Osteocyte (in vitro differentiated cells): ENCODE measurements around the gene GPC5. TPM values are rescaled to one million over a fixed set of nuclear protein-coding genes. Genes with fewer than 3 reads are reported as not detected.

Experiments used
- DNase-seq: peaks from one replicate; pipeline ENCODE4 v3.0.0; 2021; ENCODE audit warnings: mixed read lengths; ENCODE audit not compliant: unreplicated experiment; ENCODE audit errors: extremely low spot score
- H3K27ac Mint-ChIP-seq: one replicate; pipeline ENCODE4 v1.8.0; 2021; ENCODE audit warnings: mild to moderate bottlenecking, mixed read lengths; ENCODE audit not compliant: unreplicated experiment
- H3K27me3 Mint-ChIP-seq: one replicate; pipeline ENCODE4 v1.8.0; 2021; ENCODE audit warnings: mixed read lengths; ENCODE audit not compliant: unreplicated experiment
- H3K36me3 Mint-ChIP-seq: one replicate; pipeline ENCODE4 v1.8.0; 2021; ENCODE audit warnings: mixed read lengths; ENCODE audit not compliant: unreplicated experiment
- H3K4me1 Mint-ChIP-seq: one replicate; pipeline ENCODE4 v1.8.0; 2021; ENCODE audit warnings: mixed read lengths; ENCODE audit not compliant: unreplicated experiment
- H3K4me3 Mint-ChIP-seq: one replicate; pipeline ENCODE4 v1.8.0; 2021; ENCODE audit warnings: mild to moderate bottlenecking, moderate library complexity, mixed read lengths; ENCODE audit not compliant: unreplicated experiment
- H3K9me3 Mint-ChIP-seq: one replicate; pipeline ENCODE4 v1.8.0; 2021; ENCODE audit warnings: mixed read lengths; ENCODE audit not compliant: unreplicated experiment
- total RNA-seq: library from RNA; stranded (reverse); gene quantifications from 2 replicates; pipeline ENCODE4 v1.2.1, GENCODE V29; 2021
- TF ChIP-seq, protein P1 (sequence below): fragments of 200-600 bp; sonication (generic); IDR thresholded peaks from 2 replicates; pipeline ENCODE4 v1.5.0; 2021; ENCODE audit warnings: antibody characterized with exemption, mild to moderate bottlenecking, moderate library complexity

Gene GPC5
- total RNA-seq, 1 donor from 2014 or later: 12.9 TPM

DNA sequence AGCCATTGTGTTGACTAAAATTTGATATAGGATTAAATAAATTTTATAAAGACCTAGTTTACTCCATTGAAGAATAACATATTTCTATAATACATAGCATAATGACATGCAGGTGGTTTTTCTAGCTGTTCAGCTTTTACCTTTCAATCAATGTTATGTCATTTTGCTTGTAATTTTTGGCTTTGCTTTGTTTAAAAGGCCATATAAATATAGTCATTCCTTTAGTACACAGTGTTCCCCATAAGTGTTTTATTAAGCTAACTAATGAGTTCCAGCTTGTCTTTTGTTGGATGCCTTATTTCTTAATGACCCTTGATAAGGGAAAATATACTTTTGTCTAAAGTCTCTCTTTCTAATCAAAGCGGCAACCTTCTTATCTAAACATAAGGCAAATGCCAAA, 921.9 kb downstream of the GPC5 start:
- Mint-ChIP-seq H3K4me3 (no peak overlapping the region), H3K4me1 (peaks cover 3% of the 10 kb centered on the region)
- DNase-seq: no peak

DNA sequence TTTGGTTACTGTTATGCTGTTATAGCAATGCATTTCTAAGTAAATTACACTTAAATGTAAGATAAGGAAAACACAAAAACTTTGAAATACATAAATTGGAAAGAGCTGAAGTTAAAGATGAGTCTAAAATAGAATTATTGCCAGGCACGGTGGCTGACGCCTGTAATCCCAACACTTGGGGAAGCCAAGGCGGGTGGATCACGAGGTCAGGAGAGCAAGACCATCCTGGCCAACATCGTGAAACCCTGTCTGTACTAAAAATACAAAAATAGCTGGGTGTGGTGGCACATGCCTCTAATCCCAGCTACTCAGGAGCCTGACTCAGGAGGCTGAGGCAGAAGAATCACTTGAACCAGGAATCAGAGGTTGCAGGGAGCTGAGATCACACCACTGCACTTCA, 922.8 kb downstream of the GPC5 start:
- H3K36me3 Mint-ChIP-seq: no peaks in the 10 kb centered on the region

More for the DNA sequence above, 921.9 kb downstream of the GPC5 start:
- no peak overlapping the region for H3K27ac Mint-ChIP-seq
- H3K9me3 Mint-ChIP-seq: no peaks in the 10 kb centered on the region
- no peaks in the 10 kb centered on the region for H3K27me3 Mint-ChIP-seq
- TF ChIP-seq, protein P1, sequence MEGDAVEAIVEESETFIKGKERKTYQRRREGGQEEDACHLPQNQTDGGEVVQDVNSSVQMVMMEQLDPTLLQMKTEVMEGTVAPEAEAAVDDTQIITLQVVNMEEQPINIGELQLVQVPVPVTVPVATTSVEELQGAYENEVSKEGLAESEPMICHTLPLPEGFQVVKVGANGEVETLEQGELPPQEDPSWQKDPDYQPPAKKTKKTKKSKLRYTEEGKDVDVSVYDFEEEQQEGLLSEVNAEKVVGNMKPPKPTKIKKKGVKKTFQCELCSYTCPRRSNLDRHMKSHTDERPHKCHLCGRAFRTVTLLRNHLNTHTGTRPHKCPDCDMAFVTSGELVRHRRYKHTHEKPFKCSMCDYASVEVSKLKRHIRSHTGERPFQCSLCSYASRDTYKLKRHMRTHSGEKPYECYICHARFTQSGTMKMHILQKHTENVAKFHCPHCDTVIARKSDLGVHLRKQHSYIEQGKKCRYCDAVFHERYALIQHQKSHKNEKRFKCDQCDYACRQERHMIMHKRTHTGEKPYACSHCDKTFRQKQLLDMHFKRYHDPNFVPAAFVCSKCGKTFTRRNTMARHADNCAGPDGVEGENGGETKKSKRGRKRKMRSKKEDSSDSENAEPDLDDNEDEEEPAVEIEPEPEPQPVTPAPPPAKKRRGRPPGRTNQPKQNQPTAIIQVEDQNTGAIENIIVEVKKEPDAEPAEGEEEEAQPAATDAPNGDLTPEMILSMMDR: no peak
- no peaks in the 10 kb centered on the region for H3K36me3 Mint-ChIP-seq

DNA sequence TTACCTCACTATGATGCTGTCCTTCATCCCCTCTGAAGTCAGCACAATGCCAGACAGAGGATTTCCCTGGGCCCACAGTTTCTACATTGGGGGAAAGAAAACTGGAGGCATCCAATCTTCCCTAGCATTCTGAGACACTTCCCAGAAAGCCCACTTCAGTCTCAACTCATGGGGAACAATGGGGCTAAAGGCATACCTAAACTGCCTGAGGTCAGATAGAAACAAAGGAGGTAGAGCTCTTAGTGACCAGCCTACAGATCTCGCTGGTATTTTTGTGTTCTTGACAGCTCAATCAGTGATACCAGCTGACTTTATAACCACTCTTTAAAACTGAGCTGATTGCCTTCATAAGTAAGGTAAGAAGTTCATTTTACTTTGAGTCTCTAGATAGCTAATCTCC, 947.2 kb downstream of the GPC5 start:
- H3K9me3 Mint-ChIP-seq: no peaks in the 10 kb centered on the region
- H3K4me1 Mint-ChIP-seq: no peaks in the 10 kb centered on the region
- H3K27me3 Mint-ChIP-seq: peaks cover 10% of the 10 kb centered on the region
- TF ChIP-seq, protein P1: no peak
- H3K27ac Mint-ChIP-seq: no peak overlapping the region
- DNase-seq: no peak
- no peaks in the 10 kb centered on the region for H3K36me3 Mint-ChIP-seq
- H3K4me3 Mint-ChIP-seq: no peak overlapping the region

More for the DNA sequence above, 922.8 kb downstream of the GPC5 start:
- Mint-ChIP-seq H3K4me1 (peaks cover 3% of the 10 kb centered on the region), H3K4me3 (no peak overlapping the region), H3K27me3 (no peaks in the 10 kb centered on the region), H3K27ac (no peak overlapping the region), H3K9me3 (no peaks in the 10 kb centered on the region)
- DNase-seq: no peak
- TF ChIP-seq, protein P1: no peak

DNA sequence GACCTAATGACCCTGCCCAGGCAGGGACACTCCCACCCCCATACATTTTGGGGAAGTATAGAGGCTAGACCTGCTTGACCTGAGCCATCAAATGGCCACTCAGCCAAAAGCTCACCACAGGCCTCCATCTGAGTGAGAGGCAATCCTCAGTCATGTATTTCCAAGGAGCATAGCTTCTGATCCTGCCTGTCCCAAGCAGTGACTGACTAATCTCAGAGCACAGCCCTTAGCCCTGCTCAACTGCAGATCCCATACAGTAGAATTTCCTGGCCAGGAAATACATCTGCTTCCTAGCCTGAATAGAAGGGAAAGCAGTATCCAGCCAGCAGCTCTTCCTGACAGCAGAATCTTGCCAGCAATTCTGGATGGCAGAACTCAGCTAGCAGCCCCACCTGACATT, 947.6 kb downstream of the GPC5 start:
- TF ChIP-seq, protein P1: no peak
- Mint-ChIP-seq H3K4me1 (no peaks in the 10 kb centered on the region), H3K9me3 (no peaks in the 10 kb centered on the region), H3K4me3 (no peak overlapping the region), H3K27ac (no peak overlapping the region), H3K27me3 (peaks cover 10% of the 10 kb centered on the region), H3K36me3 (no peaks in the 10 kb centered on the region)
- no peak for DNase-seq

DNA sequence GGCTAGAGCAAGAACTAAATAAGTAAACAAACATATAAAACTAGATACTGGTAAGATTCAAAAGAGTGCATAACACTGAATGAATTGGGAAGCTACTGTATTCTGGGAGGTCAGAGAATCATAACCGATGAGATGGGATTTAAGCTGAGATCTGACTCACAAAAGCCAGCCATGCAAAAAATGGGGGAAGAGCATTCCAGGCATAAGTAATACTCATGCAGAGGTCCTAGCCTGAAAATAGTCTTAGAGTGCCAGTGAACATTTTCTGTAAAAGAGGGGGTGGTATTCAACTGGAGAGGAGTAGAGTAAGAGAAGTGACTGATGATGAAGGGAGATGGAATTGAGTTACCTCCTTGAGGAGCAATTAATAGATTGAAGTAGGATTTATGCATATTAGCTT, 956.2 kb downstream of the GPC5 start:
- no peak for DNase-seq
- H3K9me3 Mint-ChIP-seq: no peaks in the 10 kb centered on the region
- H3K4me3 Mint-ChIP-seq: no peak overlapping the region
- no peaks in the 10 kb centered on the region for H3K4me1 Mint-ChIP-seq
- TF ChIP-seq, protein P1: no peak
- H3K27ac Mint-ChIP-seq: no peak overlapping the region
- peaks cover 14% of the 10 kb centered on the region for H3K27me3 Mint-ChIP-seq
- H3K36me3 Mint-ChIP-seq: no peaks in the 10 kb centered on the region
